ENCODE results near the gene VKORC1. TPM values are rescaled to one million over a fixed set of nuclear protein-coding genes. Genes with fewer than 3 reads are reported as not detected.

The VKORC1 gene
- total RNA-seq, 1 donor from 2014 or later: 65.0 TPM

DNA sequence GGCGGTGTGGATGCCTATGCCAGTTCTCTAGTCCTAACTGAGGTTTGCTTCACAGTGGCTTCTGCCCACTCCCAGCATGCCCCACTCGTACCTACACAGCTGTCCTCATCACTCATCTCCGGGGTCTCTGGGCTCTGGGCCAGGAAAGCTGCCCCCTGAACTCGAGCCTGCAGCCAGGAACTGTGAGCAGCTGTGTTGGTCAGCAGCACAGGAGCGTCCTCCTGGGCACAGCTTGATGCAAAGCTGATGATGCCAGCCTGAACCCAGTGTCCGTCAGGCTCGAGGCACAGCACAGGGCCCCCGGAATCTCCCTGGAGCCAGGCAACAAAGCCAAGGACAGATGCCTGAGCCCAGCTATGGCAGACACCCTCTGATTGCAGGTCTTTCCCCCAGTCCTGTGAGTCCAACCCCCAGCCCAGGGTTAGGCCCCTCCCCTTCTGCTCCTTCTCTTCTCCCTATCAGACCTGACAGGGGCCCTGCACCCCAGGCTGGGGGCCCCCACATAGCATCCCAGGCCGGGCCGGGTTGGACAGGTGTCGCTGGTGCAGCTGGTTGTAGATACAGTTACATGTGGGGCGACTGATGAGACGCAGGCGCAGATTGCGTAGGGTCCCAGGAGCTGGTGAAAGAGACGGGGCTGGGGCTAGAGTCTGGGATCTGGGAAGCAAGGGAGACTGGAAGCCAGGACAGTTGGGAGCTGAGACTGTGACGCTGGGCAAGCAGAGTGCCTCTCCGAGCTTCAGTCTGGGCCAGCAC lies 8.5 kb downstream of the VKORC1 start:
- no peak for ATAC-seq
- intact Hi-C loops (cut with DNase I): no loop called here
- no peak for DNase-seq (ENCODE audit: low spot score)

- no peak for DNase-seq (ENCODE audit: low spot score)
- no peak for ATAC-seq
- intact Hi-C loops (cut with DNase I): no loop called here
These were observed 9.2 kb downstream of the VKORC1 start for GRCh38 chr16:31085411-31085810.

GRCh38 chr16:31084584-31085302 lies 9.9 kb downstream of the VKORC1 start:
- no peak for DNase-seq (ENCODE audit: low spot score)
- ATAC-seq: no peak

GRCh38 chr16:31083981-31084380 lies 10.6 kb downstream of the VKORC1 start:
- DNase-seq (ENCODE audit: low spot score): no peak
- intact Hi-C loops (cut with DNase I): no loop called here

More at GRCh38 chr16:31084584-31085302, 9.9 kb downstream of the VKORC1 start:
- intact Hi-C loops (cut with DNase I): no loop called here

GRCh38 chr16:31083556-31083955 lies 11.0 kb downstream of the VKORC1 start:
- intact Hi-C loops (cut with DNase I): no loop called here
- ATAC-seq (no peak), DNase-seq (ENCODE audit: low spot score) (no peak)

More at GRCh38 chr16:31083981-31084380, 10.6 kb downstream of the VKORC1 start:
- no peak for ATAC-seq

GRCh38 chr16:31083081-31083480 lies 11.5 kb downstream of the VKORC1 start:
- ATAC-seq (no peak), DNase-seq (ENCODE audit: low spot score) (no peak)
- intact Hi-C loops (cut with DNase I): no loop called here

GRCh38 chr16:31082368-31083045 lies 12.1 kb downstream of the VKORC1 start:
- ATAC-seq (no peak), DNase-seq (ENCODE audit: low spot score) (no peak)
- intact Hi-C loops (cut with DNase I): no loop called here

- DNase-seq (ENCODE audit: low spot score) (no peak), ATAC-seq (no peak)
- intact Hi-C loops (cut with DNase I): no loop called here
These were observed 12.9 kb downstream of the VKORC1 start for GRCh38 chr16:31081428-31082351.

GRCh38 chr16:31080756-31081419 lies 13.7 kb downstream of the VKORC1 start:
- ATAC-seq (no peak), DNase-seq (ENCODE audit: low spot score) (no peak)

DNA sequence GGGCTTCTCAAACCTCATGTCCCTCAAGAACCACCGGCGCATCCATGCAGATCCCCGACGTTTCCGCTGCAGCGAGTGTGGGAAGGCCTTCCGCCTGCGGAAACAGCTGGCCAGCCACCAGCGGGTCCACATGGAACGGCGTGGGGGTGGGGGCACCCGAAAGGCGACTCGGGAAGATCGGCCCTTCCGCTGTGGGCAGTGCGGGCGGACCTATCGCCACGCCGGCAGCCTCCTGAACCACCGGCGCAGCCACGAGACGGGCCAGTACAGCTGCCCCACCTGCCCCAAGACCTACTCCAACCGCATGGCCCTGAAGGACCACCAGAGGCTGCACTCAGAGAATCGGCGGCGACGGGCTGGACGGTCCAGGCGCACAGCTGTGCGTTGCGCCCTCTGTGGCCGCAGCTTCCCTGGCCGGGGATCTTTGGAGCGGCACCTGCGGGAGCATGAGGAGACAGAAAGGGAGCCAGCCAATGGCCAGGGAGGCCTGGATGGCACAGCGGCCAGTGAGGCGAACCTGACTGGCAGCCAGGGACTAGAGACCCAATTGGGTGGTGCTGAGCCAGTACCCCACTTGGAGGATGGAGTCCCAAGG lies 14.5 kb downstream of the VKORC1 start:
- intact Hi-C loops (cut with DNase I): no loop called here
- no peak for ATAC-seq
- no peak for DNase-seq (ENCODE audit: low spot score)

More at GRCh38 chr16:31080756-31081419, 13.7 kb downstream of the VKORC1 start:
- intact Hi-C loops (cut with DNase I): no loop called here

DNA sequence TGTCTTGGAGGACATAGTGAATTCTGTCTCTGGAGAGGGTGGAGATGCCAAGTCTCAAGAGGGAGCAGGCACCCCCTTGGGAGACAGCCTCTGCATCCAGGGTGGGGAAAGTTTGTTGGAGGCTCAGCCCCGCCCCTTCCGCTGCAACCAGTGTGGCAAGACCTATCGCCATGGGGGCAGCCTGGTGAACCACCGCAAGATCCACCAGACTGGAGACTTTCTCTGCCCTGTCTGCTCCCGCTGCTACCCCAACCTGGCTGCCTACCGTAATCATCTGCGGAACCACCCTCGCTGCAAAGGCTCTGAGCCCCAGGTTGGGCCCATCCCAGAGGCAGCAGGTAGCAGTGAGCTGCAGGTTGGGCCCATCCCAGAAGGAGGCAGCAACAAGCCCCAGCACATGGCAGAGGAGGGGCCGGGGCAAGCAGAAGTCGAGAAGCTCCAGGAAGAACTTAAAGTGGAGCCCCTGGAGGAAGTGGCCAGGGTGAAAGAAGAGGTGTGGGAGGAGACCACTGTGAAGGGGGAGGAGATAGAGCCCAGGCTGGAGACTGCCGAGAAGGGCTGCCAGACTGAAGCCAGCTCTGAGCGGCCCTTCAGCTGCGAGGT lies 15.2 kb downstream of the VKORC1 start:
- intact Hi-C loops (cut with DNase I): no loop called here
- DNase-seq (ENCODE audit: low spot score) (no peak), ATAC-seq (no peak)

DNA sequence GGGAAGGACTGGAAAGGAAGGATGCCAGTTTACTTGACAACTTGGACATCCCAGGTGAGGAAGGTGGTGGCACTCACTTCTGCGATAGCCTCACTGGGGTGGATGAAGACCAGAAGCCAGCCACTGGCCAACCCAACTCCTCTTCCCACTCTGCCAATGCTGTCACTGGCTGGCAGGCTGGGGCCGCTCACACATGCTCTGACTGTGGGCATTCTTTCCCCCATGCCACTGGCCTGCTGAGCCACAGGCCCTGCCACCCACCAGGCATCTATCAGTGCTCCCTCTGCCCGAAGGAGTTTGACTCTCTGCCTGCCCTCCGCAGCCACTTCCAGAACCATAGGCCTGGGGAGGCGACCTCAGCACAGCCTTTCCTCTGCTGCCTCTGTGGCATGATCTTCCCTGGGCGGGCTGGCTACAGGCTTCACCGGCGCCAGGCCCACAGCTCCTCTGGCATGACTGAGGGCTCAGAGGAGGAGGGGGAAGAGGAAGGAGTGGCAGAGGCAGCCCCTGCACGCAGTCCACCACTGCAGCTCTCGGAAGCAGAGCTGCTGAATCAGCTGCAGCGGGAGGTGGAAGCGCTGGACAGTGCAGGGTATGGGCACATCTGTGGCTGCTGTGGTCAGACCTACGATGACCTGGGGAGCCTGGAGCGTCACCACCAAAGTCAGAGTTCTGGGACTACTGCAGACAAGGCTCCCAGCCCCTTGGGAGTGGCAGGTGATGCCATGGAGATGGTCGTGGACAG lies 15.8 kb downstream of the VKORC1 start:
- DNase-seq (ENCODE audit: low spot score): no peak
- intact Hi-C loops (cut with DNase I): no loop called here
- ATAC-seq: no peak

DNA sequence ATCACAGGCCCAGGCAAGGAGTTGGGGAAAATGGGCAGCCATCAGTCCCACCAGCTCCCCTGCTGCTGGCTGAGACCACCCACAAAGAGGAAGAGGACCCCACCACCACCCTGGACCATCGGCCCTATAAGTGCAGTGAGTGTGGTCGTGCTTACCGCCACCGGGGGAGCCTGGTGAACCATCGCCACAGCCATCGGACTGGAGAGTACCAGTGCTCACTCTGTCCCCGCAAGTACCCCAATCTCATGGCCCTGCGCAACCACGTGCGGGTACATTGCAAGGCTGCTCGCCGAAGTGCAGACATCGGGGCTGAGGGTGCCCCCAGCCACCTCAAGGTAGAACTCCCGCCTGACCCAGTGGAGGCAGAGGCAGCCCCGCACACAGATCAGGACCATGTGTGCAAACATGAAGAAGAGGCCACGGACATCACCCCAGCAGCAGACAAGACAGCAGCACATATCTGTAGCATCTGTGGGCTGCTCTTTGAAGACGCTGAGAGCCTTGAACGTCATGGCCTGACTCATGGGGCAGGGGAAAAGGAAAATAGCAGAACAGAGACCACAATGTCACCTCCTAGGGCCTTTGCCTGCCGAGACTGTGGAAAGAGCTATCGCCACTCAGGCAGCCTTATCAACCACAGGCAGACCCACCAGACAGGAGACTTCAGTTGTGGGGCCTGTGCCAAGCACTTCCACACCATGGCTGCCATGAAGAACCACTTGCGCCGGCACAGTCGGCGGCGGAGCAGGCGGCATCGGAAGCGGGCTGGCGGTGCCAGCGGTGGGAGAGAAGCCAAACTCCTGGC lies 16.8 kb downstream of the VKORC1 start:
- no peak for ATAC-seq
- no peak for DNase-seq (ENCODE audit: low spot score)
- intact Hi-C loops (cut with DNase I): no loop called here

DNA sequence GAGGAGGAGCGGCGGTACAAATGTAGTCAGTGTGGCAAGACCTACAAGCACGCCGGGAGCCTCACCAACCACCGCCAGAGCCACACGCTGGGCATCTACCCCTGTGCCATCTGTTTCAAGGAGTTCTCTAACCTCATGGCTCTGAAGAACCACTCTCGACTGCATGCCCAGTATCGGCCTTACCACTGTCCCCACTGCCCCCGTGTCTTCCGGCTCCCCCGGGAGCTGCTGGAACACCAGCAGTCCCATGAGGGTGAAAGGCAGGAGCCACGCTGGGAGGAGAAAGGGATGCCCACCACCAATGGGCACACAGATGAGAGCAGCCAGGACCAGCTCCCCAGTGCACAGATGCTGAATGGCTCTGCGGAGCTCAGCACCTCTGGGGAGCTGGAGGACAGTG lies 17.6 kb downstream of the VKORC1 start:
- intact Hi-C loops (cut with DNase I): no loop called here
- DNase-seq (ENCODE audit: low spot score) (no peak), ATAC-seq (no peak)

DNA sequence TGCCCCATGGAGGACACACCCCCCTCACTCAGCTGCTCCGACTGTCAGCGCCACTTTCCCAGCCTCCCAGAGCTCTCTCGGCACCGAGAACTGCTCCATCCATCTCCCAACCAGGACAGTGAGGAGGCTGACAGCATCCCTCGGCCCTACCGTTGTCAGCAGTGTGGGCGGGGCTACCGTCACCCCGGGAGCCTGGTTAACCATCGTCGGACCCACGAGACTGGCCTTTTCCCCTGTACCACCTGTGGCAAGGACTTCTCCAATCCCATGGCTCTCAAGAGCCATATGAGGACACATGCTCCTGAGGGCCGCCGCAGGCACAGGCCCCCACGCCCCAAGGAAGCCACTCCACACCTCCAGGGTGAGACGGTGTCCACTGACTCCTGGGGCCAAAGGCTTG lies 18.3 kb downstream of the VKORC1 start:
- ATAC-seq (no peak), DNase-seq (ENCODE audit: low spot score) (no peak)
- intact Hi-C loops (cut with DNase I): no loop called here

- no peak for DNase-seq (ENCODE audit: low spot score)
- ATAC-seq: no peak
- intact Hi-C loops (cut with DNase I): no loop called here
These were observed 19.8 kb downstream of the VKORC1 start for GRCh38 chr16:31074814-31075183.
